Kidney capillary endothelial cell (primary cell): ENCODE data around the gene DYRK3.
A peak's percentile ranks its signal among the peaks of the same experiment; 100 is the strongest.
"Not testable (repeated sequence)": the region's sequence is repeated elsewhere in the genome, so short reads cannot be mapped to it uniquely, and the experiment has no call there.

ENCODE experiments used
- DNase-seq: peaks from one replicate; pipeline ENCODE4 v3.0.0-alpha.2; 2018; ENCODE audit warnings: low spot score

The DYRK3 gene

GRCh38 chr1:206635080-206635977 lies at the start of gene DYRK3:
Gene DYRK3, plus strand, starts transcription at chr1:206635536. Its CDS starts 168 bp downstream, at chr1:206635704.
- DNase-seq: peak; percentile 90

- no peak for DNase-seq
Measured at GRCh38 chr1:206586501-206587445, 48.6 kb upstream of the DYRK3 start.

GRCh38 chr1:206587904-206588303 lies 47.4 kb upstream of the DYRK3 start:
- DNase-seq: no peak

DNA sequence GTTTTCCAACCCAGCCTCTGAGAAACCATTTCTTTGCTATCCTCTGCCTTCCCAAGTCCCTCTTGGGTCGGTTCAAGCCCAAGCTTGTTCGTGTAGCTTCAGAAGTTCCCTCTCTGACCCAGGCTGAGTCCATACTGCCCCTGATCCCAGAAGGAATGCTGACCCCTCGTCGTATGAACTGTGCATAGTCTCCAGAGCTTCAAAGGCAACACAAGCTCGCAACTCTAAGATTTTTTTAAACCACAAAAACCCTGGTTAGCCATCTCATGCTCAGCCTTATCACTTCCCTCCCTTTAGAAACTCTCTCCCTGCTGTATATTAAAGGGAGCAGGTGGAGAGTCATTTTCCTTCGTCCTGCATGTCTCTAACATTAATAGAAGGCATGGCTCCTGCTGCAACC lies 46.8 kb upstream of the DYRK3 start:
- DNase-seq: no peak

GRCh38 chr1:206589206-206589605 lies 46.1 kb upstream of the DYRK3 start:
- peak; percentile 40 for DNase-seq

- DNase-seq: peak; percentile 41
Measured at GRCh38 chr1:206590025-206590758, 45.1 kb upstream of the DYRK3 start.

GRCh38 chr1:206591226-206591625 lies 44.1 kb upstream of the DYRK3 start:
- DNase-seq: no peak

DNA sequence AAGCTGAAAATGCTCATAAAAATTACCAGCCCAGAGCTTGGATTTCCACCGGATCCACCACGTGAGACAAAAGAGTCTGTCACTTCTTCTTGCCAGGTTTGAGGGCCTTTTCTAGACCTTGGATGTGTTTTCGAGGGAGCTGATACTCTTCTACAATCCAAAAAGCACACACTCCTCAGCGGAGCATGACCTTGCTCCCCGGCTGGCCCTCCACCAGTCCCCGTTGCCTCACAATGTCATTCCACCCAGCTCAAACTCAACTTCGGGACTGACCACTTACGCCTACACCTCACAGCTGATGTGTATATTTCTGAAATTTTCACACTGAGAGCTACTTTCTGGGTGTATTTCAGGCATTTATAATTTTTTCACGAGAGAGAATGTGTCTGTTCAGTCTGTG lies 43.6 kb upstream of the DYRK3 start:
- DNase-seq: no peak

- DNase-seq: no peak
Measured at GRCh38 chr1:206593351-206593925, 41.9 kb upstream of the DYRK3 start.

GRCh38 chr1:206595581-206596318 lies 39.6 kb upstream of the DYRK3 start:
- DNase-seq: no peak

- DNase-seq: no peak
Measured at GRCh38 chr1:206596319-206596666, 39.0 kb upstream of the DYRK3 start.

GRCh38 chr1:206600527-206600926 lies 34.8 kb upstream of the DYRK3 start:
- no peak for DNase-seq

DNA sequence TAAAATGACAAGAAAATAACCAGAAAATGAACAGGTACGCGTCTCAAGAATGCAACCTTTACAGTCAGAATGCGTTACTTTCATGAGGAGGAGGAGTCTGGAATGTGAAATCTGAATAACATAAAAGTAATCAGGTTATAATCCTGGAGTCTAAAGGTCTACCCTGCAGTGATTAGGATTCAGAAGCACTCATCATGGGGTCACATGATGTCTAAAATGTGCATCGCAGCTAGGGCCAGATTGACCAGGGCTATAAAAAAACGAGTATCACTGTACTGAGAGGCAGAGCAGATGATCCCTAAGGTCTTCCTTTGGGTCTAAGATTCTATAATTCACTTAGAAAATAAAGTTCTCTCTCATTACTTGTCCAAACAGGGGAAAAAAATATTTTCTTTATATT lies 30.5 kb upstream of the DYRK3 start:
- DNase-seq: no peak

- peak; percentile 29 for DNase-seq
Measured at GRCh38 chr1:206606867-206607266, 28.5 kb upstream of the DYRK3 start.

- peak; percentile 37 for DNase-seq
Measured at GRCh38 chr1:206608108-206608698, 27.1 kb upstream of the DYRK3 start.

DNA sequence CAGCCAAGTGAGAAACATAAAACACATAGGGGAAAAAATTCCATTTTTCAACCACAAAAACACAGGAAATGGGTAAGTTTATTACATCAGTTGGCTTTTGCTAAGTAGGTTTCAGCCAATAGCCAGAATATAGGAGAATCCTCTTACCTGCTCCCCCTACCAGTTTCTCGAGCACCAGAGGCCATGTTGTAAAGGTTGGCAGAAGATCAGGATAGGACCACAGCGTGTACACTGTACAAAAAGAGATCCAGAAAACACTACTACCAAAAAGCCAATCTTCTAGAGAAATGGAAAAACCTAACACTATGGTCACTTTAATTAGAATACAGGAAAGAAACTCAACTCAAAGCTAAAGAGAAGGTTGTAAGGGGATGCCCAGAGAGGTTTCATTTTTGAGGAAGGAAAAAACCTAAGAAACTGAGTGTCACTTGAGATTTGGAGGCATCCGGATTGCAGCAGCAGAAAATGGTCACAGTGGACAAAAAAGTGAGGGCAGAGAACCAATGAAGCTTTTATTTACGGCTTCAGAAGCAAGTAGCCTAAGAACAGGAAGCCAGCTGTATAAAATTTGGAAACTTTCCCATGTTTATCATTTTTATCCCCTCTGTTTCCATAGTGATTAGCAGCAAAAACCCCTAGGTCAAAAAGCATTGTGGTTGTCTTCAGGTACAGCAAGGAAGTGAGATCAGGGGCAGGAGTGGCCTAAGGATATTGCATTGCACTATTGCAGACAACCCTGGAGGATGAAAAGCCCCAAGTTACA lies 25.9 kb upstream of the DYRK3 start:
- no peak for DNase-seq

DNA sequence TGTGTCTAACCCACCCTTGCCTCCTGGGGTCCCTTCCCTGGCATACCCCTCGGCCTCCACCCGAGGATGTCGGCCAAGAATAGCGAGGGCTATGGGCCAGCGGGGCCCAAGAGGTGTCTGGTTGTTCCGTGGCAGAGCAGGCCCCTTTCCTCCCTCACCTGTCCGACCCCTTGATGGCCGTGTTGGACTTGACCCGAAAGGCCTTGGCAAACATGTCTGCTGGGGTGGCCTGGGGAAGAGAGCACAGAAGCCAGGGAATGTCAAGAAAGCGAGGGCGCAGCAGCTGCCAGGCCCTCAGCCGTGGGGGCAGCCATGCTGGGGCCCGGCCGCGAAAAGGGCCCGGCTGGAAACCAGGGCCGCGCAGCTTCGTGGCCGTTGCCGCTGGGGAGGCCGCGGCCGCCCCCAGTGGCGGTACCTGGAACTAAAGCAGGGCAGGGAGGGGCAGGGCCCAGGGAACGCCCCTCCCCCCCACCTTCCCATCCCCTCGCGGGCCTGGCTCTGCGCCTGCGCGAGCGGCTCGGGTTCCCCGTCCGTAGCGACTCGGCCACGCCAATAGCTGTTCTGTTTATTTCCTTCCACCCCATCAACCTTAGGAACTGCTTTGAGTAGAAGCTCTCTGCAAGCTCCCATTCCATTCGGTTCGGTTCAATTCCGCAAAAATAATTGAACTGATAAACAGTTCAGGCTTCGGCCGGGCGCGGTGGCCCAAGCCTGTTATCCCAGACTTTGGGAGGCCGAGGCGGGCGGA lies 23.0 kb upstream of the DYRK3 start, which contains the start of gene EIF2D:
EIF2D (minus strand) TSS at position 337 of the 748 bp plus-strand sequence; CDS start at position 214, 123 bp downstream.
- DNase-seq: peak; percentile 96

- not testable (repeated sequence) for DNase-seq
Measured at GRCh38 chr1:206626396-206626795, 8.9 kb upstream of the DYRK3 start.

DNA sequence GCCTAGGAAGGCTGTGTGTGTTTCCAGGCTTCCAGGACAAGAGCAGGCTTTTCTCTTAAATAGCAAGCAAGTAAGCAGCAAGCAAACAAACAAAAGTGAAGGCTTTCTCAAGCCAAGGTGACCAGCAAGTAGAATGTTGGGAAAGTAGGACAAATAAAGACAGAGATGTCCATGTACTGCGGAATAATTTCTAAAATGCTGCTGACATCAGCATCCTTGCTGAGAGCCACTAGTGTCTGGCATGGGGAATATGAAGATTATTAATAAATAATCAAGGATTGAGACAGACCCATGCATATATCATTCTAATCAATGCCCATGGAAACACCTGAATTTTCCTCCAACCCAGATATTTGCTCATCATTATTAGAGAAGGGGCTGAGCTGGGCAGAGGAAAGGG lies 6.4 kb upstream of the DYRK3 start:
- no peak for DNase-seq
